Chondrocyte (in vitro differentiated cells): ENCODE data around the gene SEZ6. TPM values are rescaled to one million over a fixed set of nuclear protein-coding genes. Genes with fewer than 3 reads are reported as not detected.

ENCODE experiments used
- DNase-seq: peaks from one replicate; pipeline ENCODE4 v3.0.0; 2021; ENCODE audit warnings: mixed read lengths, low spot score
- H3K27ac Mint-ChIP-seq: one replicate; pipeline ENCODE4 v1.8.0; 2021; ENCODE audit warnings: mild to moderate bottlenecking, moderate library complexity, mixed read lengths; ENCODE audit not compliant: unreplicated experiment
- H3K27me3 Mint-ChIP-seq: 2 replicates; pipeline ENCODE4 v1.8.0; 2021; ENCODE audit warnings: low read depth, mixed read lengths
- H3K36me3 Mint-ChIP-seq: 2 replicates; pipeline ENCODE4 v1.8.0; 2021; ENCODE audit warnings: low read depth, mixed read lengths
- H3K4me1 Mint-ChIP-seq: 2 replicates; pipeline ENCODE4 v1.8.0; 2021; ENCODE audit warnings: low read depth, mild to moderate bottlenecking, mixed read lengths
- H3K4me3 Mint-ChIP-seq: one replicate; pipeline ENCODE4 v1.8.0; 2021; ENCODE audit warnings: mild to moderate bottlenecking, moderate library complexity, mixed read lengths; ENCODE audit not compliant: unreplicated experiment
- H3K9me3 Mint-ChIP-seq: 2 replicates; pipeline ENCODE4 v1.8.0; 2021; ENCODE audit warnings: low read depth, mixed read lengths
- total RNA-seq: library from RNA; stranded (reverse); gene quantifications from 3 replicates; pipeline ENCODE4 v1.2.1, GENCODE V29; 2021
- TF ChIP-seq, protein P1 (sequence below): fragments of 200-600 bp; sonication (generic); IDR thresholded peaks from 2 replicates; pipeline ENCODE4 v1.5.0; 2021; ENCODE audit warnings: antibody characterized with exemption, mild to moderate bottlenecking, moderate library complexity

The SEZ6 gene
- total RNA-seq, 1 donor from 2014 or later: 0.35 TPM

GRCh38 chr17:28988475-28988874, 17.4 kb downstream of the SEZ6 start:
- TF ChIP-seq, protein P1, sequence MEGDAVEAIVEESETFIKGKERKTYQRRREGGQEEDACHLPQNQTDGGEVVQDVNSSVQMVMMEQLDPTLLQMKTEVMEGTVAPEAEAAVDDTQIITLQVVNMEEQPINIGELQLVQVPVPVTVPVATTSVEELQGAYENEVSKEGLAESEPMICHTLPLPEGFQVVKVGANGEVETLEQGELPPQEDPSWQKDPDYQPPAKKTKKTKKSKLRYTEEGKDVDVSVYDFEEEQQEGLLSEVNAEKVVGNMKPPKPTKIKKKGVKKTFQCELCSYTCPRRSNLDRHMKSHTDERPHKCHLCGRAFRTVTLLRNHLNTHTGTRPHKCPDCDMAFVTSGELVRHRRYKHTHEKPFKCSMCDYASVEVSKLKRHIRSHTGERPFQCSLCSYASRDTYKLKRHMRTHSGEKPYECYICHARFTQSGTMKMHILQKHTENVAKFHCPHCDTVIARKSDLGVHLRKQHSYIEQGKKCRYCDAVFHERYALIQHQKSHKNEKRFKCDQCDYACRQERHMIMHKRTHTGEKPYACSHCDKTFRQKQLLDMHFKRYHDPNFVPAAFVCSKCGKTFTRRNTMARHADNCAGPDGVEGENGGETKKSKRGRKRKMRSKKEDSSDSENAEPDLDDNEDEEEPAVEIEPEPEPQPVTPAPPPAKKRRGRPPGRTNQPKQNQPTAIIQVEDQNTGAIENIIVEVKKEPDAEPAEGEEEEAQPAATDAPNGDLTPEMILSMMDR: no peak
- H3K36me3 Mint-ChIP-seq: no peaks in the 10 kb centered on the region
- no peak overlapping the region for H3K27ac Mint-ChIP-seq
- H3K4me3 Mint-ChIP-seq: no peak overlapping the region
- no peaks in the 10 kb centered on the region for H3K4me1 Mint-ChIP-seq
- no peaks in the 10 kb centered on the region for H3K9me3 Mint-ChIP-seq
- peaks cover 22% of the 10 kb centered on the region for H3K27me3 Mint-ChIP-seq
- DNase-seq: no peak

DNA sequence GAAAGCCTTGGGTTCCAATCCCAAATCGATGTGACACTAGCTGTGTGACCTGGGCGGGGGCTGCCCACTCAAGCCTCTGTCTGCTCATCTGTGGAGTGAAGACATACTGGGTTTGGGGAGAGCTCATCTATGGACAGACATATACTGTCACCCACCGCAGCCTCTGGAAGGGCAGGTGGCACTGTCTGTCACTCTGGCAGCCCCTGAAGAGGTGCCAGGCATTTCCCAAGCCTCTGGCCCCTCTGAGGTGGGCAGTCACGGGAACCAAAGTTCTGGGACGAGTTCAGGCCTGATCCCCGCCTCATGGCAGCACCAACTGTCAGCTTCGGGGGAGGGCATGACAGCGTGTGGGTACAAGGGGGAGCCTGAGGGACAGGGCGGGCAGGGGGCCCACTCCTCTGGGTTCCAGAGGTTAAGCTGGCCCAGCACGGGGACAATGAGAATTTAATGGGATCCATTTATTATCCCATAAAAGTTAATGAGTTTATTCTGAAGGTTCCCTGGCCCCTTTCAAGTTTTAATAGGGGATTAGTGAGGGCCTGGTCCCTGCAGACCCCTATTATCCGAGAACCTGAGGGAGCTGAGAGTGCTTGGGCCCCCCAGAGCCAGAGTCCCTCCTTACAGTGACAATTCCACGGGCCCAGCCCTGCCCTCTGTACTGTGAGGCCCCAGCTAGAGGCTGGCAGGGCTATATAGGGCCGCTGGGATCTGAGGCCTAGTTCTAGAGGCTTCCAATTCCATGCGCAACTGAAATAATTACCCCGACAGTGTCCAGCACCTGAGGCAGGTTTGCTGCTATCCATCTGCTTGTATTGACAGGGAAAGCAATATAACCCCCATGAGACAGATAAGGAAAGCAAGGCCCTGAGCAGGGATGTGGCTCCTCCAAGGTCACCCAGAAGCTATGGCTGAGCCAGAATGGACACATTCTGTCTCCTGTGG, 18.8 kb downstream of the SEZ6 start:
- no peaks in the 10 kb centered on the region for H3K36me3 Mint-ChIP-seq

GRCh38 chr17:28985950-28986713, 19.7 kb downstream of the SEZ6 start:
- H3K9me3 Mint-ChIP-seq: no peaks in the 10 kb centered on the region
- TF ChIP-seq, protein P1: no peak
- H3K36me3 Mint-ChIP-seq: no peaks in the 10 kb centered on the region
- H3K27me3 Mint-ChIP-seq: peaks cover 17% of the 10 kb centered on the region
- H3K27ac Mint-ChIP-seq: no peak overlapping the region
- H3K4me1 Mint-ChIP-seq: peaks cover 8% of the 10 kb centered on the region
- no peak for DNase-seq
- H3K4me3 Mint-ChIP-seq: no peak overlapping the region

More for the DNA sequence above, 18.8 kb downstream of the SEZ6 start:
- TF ChIP-seq, protein P1: no peak
- H3K27me3 Mint-ChIP-seq: peaks cover 19% of the 10 kb centered on the region
- H3K4me3 Mint-ChIP-seq: no peak overlapping the region
- H3K27ac Mint-ChIP-seq: no peak overlapping the region
- peaks cover 8% of the 10 kb centered on the region for H3K4me1 Mint-ChIP-seq
- no peak for DNase-seq
- H3K9me3 Mint-ChIP-seq: no peaks in the 10 kb centered on the region

- H3K4me1 Mint-ChIP-seq: peaks cover 8% of the 10 kb centered on the region
- H3K36me3 Mint-ChIP-seq: no peaks in the 10 kb centered on the region
- H3K27me3 Mint-ChIP-seq: peaks cover 20% of the 10 kb centered on the region
- no peak overlapping the region for H3K27ac Mint-ChIP-seq
- no peaks in the 10 kb centered on the region for H3K9me3 Mint-ChIP-seq
- H3K4me3 Mint-ChIP-seq: no peak overlapping the region
- TF ChIP-seq, protein P1: no peak
- no peak for DNase-seq
These were observed 22.3 kb downstream of the SEZ6 start for GRCh38 chr17:28983286-28984230.
